SU-DHL-6 (cell line): ENCODE data around the gene PSORS1C1.

Experiments
- H2AFZ ChIP-seq: fragments of 200-600 bp; sonication (generic); 2 replicates; pipeline ENCODE4 v1.6.1; 2014; ENCODE audit warnings: low read depth, mild to moderate bottlenecking, moderate library complexity, mixed read lengths, antibody characterized with exemption, low read length; ENCODE audit not compliant: severe bottlenecking
- H3F3A ChIP-seq: fragments of 200-600 bp; shearing (Covaris generic); 2 replicates; pipeline ENCODE4 v1.6.0; 2016; ENCODE audit warnings: antibody characterized with exemption, mild to moderate bottlenecking; ENCODE audit not compliant: insufficient read depth
- H3K27ac ChIP-seq: fragments of 200-600 bp; sonication (generic); 2 replicates; pipeline ENCODE4 v1.5.1; 2016; ENCODE audit warnings: low read depth, mild to moderate bottlenecking, low read length, moderate library complexity, mixed read lengths
- H3K27me3 ChIP-seq: fragments of 200-600 bp; sonication (generic), shearing (Covaris generic); 2 replicates; pipeline ENCODE4 v1.6.0; 2014; ENCODE audit warnings: mild to moderate bottlenecking, low read length
- H3K36me3 ChIP-seq: fragments of 200-600 bp; sonication (generic); 2 replicates; pipeline ENCODE4 v1.6.1; 2014; ENCODE audit warnings: mild to moderate bottlenecking, low read length, mixed read lengths
- H3K4me2 ChIP-seq: fragments of 300-600, 200-600 bp; shearing (Covaris generic), sonication (generic); 2 replicates; pipeline ENCODE4 v1.6.0; 2014; ENCODE audit warnings: low read length, low read depth, mild to moderate bottlenecking; ENCODE audit not compliant: poor library complexity, severe bottlenecking
- H3K4me3 ChIP-seq: fragments of 200-600 bp; sonication (generic); 2 replicates; pipeline ENCODE4 v1.5.1; 2014; ENCODE audit warnings: antibody characterized with exemption, low read length, mild to moderate bottlenecking, mixed read lengths; ENCODE audit not compliant: insufficient read depth, poor library complexity, severe bottlenecking
- H3K79me2 ChIP-seq: fragments of 200-600 bp; sonication (generic); 2 replicates; pipeline ENCODE4 v1.6.1; 2014; ENCODE audit warnings: mild to moderate bottlenecking, low read length, moderate library complexity; ENCODE audit not compliant: insufficient read depth
- H3K9ac ChIP-seq: fragments of 200-600 bp; sonication (generic); 2 replicates; pipeline ENCODE4 v1.7.0; 2014; ENCODE audit warnings: mild to moderate bottlenecking, low read length
- H3K9me2 ChIP-seq: fragments of 200-600 bp; sonication (generic); replicated peaks from 2 replicates; pipeline ENCODE4 v1.6.1; 2014; ENCODE audit warnings: low read length; ENCODE audit not compliant: insufficient read depth
- H3K9me3 ChIP-seq: fragments of 200-600 bp; sonication (generic); 2 replicates; pipeline ENCODE4 v1.6.1; 2014; ENCODE audit warnings: low read length, mixed read lengths; ENCODE audit not compliant: insufficient read depth
- H4K20me1 ChIP-seq: fragments of 200-600 bp; sonication (generic); 2 replicates; pipeline ENCODE4 v1.6.1; 2014; ENCODE audit warnings: low read depth, mild to moderate bottlenecking, antibody characterized with exemption, low read length, moderate library complexity, mixed read lengths
- EZH2phosphoT487 ChIP-seq: fragments of 200-600 bp; sonication (generic), shearing (Covaris generic); conservative IDR thresholded peaks from 2 replicates; pipeline ENCODE4 v1.6.1; 2018; ENCODE audit warnings: mild to moderate bottlenecking, antibody characterized with exemption, low read length, moderate library complexity, mixed read lengths
- TF ChIP-seq, protein P1 (sequence below): fragments of 200-600 bp; sonication (generic); IDR thresholded peaks from one replicate; pipeline ENCODE4 v1.5.1; 2017; ENCODE audit warnings: antibody characterized with exemption, mild to moderate bottlenecking, low read length, moderate library complexity; ENCODE audit not compliant: insufficient read depth, poor library complexity, severe bottlenecking

Gene PSORS1C1

DNA sequence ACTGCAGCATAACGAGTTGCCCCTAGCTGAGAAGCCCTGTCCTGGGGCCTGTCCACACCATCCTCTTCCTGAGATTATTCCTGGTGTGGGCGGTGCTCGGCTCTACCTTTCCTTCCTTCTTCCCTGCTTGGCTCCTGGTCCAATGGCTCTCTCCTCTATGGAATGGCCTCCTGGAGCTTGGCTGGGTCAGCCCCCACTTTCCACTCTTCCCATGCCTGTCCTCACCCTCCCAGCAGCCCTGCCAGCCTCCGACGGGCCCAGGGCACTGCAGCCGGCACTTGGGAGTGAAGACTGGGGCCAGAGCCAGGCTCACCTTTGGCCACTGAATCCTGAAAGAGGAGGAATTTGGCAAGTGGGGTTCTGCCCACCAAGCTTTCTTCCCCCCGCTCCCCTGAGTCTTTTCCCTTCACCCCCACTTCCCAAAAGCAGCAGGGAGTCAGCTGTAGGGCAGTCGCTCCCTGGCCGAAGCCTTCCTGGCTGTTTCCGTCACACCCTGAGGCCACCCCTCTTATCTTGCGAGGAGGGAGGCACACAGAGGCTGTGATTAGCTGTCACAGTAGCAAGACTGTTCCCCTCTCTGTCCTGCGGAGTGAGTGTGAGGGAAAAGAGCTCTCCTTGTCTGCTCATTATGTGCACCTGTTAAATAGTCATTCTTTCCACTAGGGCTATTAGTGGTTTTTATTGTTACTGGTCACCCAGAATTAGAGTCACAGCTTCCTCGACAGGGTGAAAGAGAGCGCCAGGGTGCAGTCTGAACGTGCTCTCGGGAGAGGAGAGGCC, 12.0 kb downstream of the PSORS1C1 start:
- Histone ChIP-seq H3K27ac (no peak overlapping the region), H3K9me3 (no peaks in the 10 kb centered on the region), H3K27me3 (no peaks in the 10 kb centered on the region), H3K4me3 (no peak overlapping the region), H3K4me2 (no peak overlapping the region), H2AFZ (no peak overlapping the region), H4K20me1 (no peaks in the 10 kb centered on the region), H3F3A (no peaks in the 10 kb centered on the region), H3K9ac (no peak overlapping the region), H3K36me3 (no peaks in the 10 kb centered on the region), H3K79me2 (no peaks in the 10 kb centered on the region), H3K9me2 (no peaks in the 10 kb centered on the region)
- no peak for TF ChIP-seq EZH2phosphoT487
- TF ChIP-seq, protein P1, sequence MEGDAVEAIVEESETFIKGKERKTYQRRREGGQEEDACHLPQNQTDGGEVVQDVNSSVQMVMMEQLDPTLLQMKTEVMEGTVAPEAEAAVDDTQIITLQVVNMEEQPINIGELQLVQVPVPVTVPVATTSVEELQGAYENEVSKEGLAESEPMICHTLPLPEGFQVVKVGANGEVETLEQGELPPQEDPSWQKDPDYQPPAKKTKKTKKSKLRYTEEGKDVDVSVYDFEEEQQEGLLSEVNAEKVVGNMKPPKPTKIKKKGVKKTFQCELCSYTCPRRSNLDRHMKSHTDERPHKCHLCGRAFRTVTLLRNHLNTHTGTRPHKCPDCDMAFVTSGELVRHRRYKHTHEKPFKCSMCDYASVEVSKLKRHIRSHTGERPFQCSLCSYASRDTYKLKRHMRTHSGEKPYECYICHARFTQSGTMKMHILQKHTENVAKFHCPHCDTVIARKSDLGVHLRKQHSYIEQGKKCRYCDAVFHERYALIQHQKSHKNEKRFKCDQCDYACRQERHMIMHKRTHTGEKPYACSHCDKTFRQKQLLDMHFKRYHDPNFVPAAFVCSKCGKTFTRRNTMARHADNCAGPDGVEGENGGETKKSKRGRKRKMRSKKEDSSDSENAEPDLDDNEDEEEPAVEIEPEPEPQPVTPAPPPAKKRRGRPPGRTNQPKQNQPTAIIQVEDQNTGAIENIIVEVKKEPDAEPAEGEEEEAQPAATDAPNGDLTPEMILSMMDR: no peak

DNA sequence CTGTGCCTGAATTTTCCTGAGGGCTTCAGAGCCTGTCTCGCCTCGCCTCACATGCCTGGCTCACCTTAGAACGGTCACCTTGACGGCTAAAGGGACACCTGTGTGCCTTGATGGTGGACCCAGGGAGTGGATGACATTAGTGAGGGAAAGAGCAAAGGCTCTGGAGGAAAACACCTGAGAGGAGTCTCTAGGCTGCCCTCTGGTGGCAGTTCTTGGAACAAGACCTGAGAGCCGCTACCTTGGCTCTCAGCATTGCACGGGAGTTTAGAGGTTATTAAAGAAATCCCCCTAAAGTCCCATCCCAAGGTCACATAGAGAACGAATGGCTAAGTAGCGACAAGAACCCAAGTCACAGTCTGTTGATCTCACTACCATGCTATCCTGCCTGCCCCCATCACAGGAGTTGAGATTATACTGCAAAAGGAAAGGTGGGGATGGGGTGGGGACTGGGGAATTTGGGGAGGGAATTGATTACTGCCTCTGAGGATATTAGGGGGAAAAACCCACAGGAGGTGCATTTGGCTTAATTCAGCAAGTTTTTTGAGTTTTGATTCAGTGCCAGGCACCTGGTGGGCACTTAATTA, 13.6 kb downstream of the PSORS1C1 start:
- TF ChIP-seq EZH2phosphoT487: no peak
- TF ChIP-seq, protein P1: peak; percentile 95
- no peaks in the 10 kb centered on the region for H3K9me3 ChIP-seq
- H2AFZ ChIP-seq: no peak overlapping the region
- no peak overlapping the region for H3K4me2 ChIP-seq
- no peaks in the 10 kb centered on the region for H3F3A ChIP-seq
- no peaks in the 10 kb centered on the region for H3K9me2 ChIP-seq
- no peaks in the 10 kb centered on the region for H4K20me1 ChIP-seq
- no peak overlapping the region for H3K4me3 ChIP-seq
- no peak overlapping the region for H3K9ac ChIP-seq
- H3K27ac ChIP-seq: no peak overlapping the region
- H3K79me2 ChIP-seq: no peaks in the 10 kb centered on the region
- no peaks in the 10 kb centered on the region for H3K27me3 ChIP-seq
- no peaks in the 10 kb centered on the region for H3K36me3 ChIP-seq

DNA sequence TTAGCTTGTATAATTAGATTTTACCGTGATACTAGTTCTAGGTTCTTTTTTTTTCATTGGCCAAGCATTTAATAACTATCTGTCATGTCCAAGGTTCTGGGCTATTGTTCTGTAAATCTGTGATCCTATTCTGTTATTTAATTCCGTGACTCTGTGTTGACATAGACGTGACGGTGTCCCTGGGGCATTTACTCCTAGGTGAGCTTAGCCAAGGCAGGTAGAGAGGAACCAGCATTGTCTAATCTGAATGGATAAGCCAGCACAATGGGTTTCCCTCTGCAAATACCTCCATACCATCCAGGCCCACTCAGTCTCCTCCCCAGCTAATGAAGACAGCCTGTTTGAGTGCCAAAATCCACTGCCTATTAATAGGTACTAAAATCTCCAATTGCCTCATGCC, 14.5 kb downstream of the PSORS1C1 start:
- Histone ChIP-seq H3K4me3 (no peak overlapping the region), H3K27me3 (no peaks in the 10 kb centered on the region), H3K79me2 (no peaks in the 10 kb centered on the region), H3K36me3 (no peaks in the 10 kb centered on the region), H2AFZ (no peak overlapping the region), H3K9ac (no peak overlapping the region), H3K9me3 (no peaks in the 10 kb centered on the region), H3K27ac (no peak overlapping the region), H3K9me2 (no peaks in the 10 kb centered on the region), H4K20me1 (no peaks in the 10 kb centered on the region), H3K4me2 (no peak overlapping the region), H3F3A (no peaks in the 10 kb centered on the region)
- TF ChIP-seq, protein P1: no peak
- TF ChIP-seq EZH2phosphoT487: no peak
